GM12872 (cell line): ENCODE results near the gene PSMA7.

Source experiments
- TF ChIP-seq, protein P1 (sequence below): IDR thresholded peaks from 3 replicates; pipeline ENCODE4 v1.5.1; 2011; ENCODE audit warnings: low read depth, mild to moderate bottlenecking, low read length, moderate library complexity; ENCODE audit not compliant: insufficient read depth

PSMA7 gene

GRCh38 chr20:62111148-62111547 is 32.0 kb downstream of the PSMA7 start:
- TF ChIP-seq, protein P1, sequence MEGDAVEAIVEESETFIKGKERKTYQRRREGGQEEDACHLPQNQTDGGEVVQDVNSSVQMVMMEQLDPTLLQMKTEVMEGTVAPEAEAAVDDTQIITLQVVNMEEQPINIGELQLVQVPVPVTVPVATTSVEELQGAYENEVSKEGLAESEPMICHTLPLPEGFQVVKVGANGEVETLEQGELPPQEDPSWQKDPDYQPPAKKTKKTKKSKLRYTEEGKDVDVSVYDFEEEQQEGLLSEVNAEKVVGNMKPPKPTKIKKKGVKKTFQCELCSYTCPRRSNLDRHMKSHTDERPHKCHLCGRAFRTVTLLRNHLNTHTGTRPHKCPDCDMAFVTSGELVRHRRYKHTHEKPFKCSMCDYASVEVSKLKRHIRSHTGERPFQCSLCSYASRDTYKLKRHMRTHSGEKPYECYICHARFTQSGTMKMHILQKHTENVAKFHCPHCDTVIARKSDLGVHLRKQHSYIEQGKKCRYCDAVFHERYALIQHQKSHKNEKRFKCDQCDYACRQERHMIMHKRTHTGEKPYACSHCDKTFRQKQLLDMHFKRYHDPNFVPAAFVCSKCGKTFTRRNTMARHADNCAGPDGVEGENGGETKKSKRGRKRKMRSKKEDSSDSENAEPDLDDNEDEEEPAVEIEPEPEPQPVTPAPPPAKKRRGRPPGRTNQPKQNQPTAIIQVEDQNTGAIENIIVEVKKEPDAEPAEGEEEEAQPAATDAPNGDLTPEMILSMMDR: no peak

DNA sequence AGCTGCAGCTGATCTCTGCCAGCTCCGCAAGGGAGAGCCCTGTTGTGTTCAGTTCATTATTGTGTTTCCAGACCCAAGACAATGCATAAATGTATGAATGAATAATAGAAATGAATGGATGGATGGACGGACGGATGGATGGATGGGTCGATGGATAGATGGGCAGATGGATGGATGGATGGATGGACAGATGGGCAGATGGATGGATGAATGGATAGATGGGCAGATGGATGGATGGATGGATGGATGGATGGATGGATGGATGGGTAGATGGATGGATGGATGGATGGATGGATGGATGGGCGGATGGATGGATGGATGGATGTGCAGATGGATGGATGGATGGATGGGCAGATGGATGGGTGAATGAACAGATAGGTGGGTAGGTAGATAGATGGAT is 37.6 kb downstream of the PSMA7 start:
- TF ChIP-seq, protein P1: no peak

DNA sequence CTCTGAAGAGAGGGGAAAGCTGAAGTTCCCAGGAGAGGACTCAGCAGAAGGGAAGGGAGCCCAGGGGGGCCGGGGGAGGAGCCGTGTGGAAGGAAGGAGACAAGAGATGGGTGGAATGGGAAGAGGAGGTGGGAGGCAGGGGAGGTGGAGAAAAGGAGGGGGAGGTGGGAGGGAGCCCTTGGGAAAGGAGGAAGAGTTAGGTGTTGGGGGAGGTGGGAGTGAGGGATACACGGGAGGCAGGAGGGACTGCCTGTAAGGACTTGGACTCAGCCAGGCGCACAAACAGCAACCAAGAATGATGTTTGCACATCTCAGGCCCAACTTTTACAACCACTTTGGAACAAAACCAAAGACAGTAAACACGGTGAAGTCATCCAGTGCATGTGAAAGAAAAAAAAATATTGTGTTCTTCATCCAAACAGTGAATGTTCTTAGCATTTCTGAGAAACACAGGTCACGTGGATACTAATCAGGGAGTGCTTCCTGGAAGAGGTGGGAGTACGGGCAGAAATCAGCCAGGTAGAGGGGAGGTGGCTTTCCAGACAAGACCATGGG is 38.3 kb downstream of the PSMA7 start:
- TF ChIP-seq, protein P1: no peak

- TF ChIP-seq, protein P1: no peak
Observed at GRCh38 chr20:62104234-62104789, 38.9 kb downstream of the PSMA7 start.

- TF ChIP-seq, protein P1: no peak
Observed at GRCh38 chr20:62103508-62104233, 39.5 kb downstream of the PSMA7 start.

GRCh38 chr20:62101078-62101477 is 42.1 kb downstream of the PSMA7 start:
- TF ChIP-seq, protein P1: no peak

GRCh38 chr20:62097881-62098407 is 45.2 kb downstream of the PSMA7 start:
- TF ChIP-seq, protein P1: no peak
